ENCODE results near the gene GNL3L.
A peak's percentile ranks its signal among the peaks of the same experiment; 100 is the strongest.
"Not testable (repeated sequence)": the region's sequence is repeated elsewhere in the genome, so short reads cannot be mapped to it uniquely, and the experiment has no call there.

The GNL3L gene, protein sequence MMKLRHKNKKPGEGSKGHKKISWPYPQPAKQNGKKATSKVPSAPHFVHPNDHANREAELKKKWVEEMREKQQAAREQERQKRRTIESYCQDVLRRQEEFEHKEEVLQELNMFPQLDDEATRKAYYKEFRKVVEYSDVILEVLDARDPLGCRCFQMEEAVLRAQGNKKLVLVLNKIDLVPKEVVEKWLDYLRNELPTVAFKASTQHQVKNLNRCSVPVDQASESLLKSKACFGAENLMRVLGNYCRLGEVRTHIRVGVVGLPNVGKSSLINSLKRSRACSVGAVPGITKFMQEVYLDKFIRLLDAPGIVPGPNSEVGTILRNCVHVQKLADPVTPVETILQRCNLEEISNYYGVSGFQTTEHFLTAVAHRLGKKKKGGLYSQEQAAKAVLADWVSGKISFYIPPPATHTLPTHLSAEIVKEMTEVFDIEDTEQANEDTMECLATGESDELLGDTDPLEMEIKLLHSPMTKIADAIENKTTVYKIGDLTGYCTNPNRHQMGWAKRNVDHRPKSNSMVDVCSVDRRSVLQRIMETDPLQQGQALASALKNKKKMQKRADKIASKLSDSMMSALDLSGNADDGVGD

DNA sequence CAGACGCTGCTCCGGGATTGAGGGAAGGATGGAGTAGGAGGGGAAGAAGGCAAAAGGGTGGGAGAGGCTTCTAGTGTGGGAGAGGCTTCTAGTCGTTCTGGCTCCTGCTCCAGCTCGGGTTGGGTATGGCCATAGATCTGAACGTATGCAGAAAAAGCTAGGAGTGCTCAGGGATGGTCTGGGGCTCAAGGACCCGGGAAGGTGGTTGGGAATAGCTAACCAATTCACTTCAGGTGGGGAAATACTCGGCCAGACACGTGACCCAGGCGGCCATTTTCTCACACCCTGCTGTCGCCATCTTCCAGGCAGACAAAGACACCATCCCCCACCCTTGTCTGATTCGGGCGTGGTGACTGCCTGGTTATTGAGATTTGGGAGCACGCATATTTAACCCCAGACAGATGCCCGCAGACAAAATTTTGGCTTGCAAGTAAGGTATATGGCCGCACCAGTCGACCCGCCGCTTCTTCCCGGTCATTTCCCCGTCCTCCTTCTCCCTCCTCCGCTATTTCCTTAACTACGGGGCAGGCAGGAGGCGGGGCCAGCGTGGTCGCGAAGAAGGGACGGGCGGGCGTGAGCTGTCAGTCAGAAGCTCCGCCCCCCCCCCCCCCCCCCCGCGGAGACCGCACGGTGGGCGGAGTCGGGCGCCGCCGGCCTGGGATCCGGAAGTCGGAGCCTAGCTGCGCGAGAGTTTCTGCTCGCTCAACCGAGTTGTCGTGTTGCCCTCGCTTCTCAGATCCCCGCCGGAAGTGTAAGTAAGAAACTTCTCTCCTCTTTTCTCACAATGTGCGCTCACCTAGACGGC, at the start of gene GNL3L:
Gene GNL3L, plus strand, starts transcription at position 668 of the 805 bp plus-strand sequence. CDS start 2,348 bp downstream, outside the sequence.
- Mint-ChIP-seq H3K4me3 (peak within 1 kb of the TSS; percentile 90), H3K27ac (peak within 1 kb of the TSS; percentile 93), H3K36me3 (ENCODE audit: low read depth) (peaks cover 22% of the 10 kb centered on the region), H3K27me3 (ENCODE audit: low read depth) (no peaks in the 10 kb centered on the region), H3K4me1 (ENCODE audit: low read depth) (peaks cover 28% of the 10 kb centered on the region), H3K9me3 (peaks cover 12% of the 10 kb centered on the region)

- no peak overlapping the region for H3K4me3 Mint-ChIP-seq
- H3K9me3 Mint-ChIP-seq: no peaks in the 10 kb centered on the region
- H3K27ac Mint-ChIP-seq: no peak overlapping the region
- no peaks in the 10 kb centered on the region for H3K27me3 Mint-ChIP-seq (ENCODE audit: low read depth)
- no peaks in the 10 kb centered on the region for H3K36me3 Mint-ChIP-seq (ENCODE audit: low read depth)
- no peaks in the 10 kb centered on the region for H3K4me1 Mint-ChIP-seq (ENCODE audit: low read depth)
Observed at GRCh38 chrX:54482839-54483593, 47.0 kb upstream of the GNL3L start.

GRCh38 chrX:54483946-54484345, 46.1 kb upstream of the GNL3L start:
- H3K4me3 Mint-ChIP-seq: no peak overlapping the region
- no peaks in the 10 kb centered on the region for H3K4me1 Mint-ChIP-seq (ENCODE audit: low read depth)
- H3K27ac Mint-ChIP-seq: no peak overlapping the region
- H3K36me3 Mint-ChIP-seq (ENCODE audit: low read depth): no peaks in the 10 kb centered on the region
- no peaks in the 10 kb centered on the region for H3K9me3 Mint-ChIP-seq
- no peaks in the 10 kb centered on the region for H3K27me3 Mint-ChIP-seq (ENCODE audit: low read depth)

DNA sequence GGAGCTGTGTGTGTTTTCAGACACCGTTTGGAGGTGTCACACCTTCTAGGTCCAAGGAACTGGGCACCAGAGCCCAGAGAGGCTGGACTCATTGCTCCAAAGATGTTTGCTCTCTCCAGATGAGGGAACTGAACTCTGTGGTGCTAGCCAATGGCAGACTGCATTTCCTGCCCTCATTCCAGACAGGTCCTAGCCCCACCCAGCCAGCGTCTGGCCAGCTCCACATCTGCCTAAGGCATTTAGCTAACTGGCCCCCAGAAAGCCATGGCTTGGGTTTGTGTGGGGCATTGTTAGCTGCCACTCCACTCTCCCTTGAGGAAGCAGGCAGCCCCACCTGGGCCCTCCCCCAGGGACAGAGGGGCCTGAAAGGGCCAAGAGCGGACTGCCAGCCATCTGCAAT, 45.4 kb upstream of the GNL3L start:
- no peak overlapping the region for H3K4me3 Mint-ChIP-seq
- H3K9me3 Mint-ChIP-seq: no peaks in the 10 kb centered on the region
- H3K36me3 Mint-ChIP-seq (ENCODE audit: low read depth): no peaks in the 10 kb centered on the region
- no peaks in the 10 kb centered on the region for H3K27me3 Mint-ChIP-seq (ENCODE audit: low read depth)
- H3K4me1 Mint-ChIP-seq (ENCODE audit: low read depth): no peaks in the 10 kb centered on the region
- H3K27ac Mint-ChIP-seq: no peak overlapping the region

GRCh38 chrX:54489819-54490218, 40.2 kb upstream of the GNL3L start:
- H3K4me3 Mint-ChIP-seq; H3K36me3 Mint-ChIP-seq (ENCODE audit: low read depth); H3K4me1 Mint-ChIP-seq (ENCODE audit: low read depth); H3K9me3 Mint-ChIP-seq; H3K27ac Mint-ChIP-seq: not testable (repeated sequence)
- peaks cover 18% of the 10 kb centered on the region for H3K27me3 Mint-ChIP-seq (ENCODE audit: low read depth)

DNA sequence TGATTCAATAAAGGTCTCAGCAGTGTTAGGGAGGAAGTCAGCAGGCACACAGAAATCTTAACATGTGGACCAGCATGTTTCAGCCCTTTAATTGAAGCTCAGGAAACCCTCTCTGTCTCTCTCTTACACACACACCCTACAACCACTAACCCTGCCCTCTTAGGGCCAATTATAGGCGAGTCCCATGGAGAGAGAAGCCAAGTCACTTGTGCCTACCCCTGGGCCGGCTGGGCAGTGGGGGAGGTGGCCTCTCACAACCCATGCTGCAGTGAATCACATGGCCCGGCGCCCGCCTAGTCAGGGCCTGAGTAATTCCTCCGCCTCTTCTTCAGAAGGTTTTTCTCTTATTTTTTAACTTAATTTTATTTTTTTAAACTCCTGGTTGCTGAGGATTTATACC, 37.7 kb upstream of the GNL3L start:
- no peaks in the 10 kb centered on the region for H3K9me3 Mint-ChIP-seq
- H3K27me3 Mint-ChIP-seq (ENCODE audit: low read depth): peaks cover 29% of the 10 kb centered on the region
- peaks cover 5% of the 10 kb centered on the region for H3K4me1 Mint-ChIP-seq (ENCODE audit: low read depth)
- no peak overlapping the region for H3K4me3 Mint-ChIP-seq
- no peak overlapping the region for H3K27ac Mint-ChIP-seq
- H3K36me3 Mint-ChIP-seq (ENCODE audit: low read depth): no peaks in the 10 kb centered on the region

DNA sequence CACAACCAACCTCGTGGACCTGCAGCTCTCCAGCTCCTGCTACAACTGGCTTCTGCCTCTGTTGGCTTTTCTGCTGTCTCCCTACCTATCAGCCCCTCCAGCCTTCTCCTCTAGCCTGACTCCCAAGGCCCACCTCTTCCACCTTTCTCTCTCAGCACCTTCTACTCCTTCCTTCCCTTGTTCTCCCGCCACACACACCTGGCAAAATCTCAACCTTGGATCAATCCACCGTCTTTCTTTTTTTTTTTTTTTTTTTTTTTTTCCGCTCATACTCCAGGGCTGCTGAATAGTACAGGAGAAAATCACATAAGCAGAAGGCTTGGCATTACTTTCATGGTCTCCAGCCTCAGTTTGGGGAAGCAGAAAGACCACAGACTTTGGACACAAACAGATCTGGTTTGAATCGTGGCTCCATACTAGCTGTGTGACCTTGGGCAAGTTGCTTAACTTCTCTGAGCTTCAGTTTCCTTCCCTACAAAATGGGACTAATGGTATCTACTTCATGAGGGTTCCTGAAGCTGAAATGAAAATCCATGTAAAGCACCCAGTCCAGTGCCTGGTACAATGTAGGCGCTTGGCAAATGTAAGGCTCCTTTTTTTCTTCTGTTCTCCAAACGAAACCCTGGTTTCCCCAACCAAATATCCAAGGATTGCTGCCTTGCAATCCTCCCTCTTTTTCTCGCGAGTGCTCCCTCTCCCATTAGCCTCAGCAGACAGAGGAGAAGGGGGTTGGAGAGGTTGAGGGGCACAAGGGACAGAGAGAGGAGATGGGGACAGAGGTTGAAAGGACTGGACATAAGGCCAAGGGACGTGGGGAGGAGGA, 35.6 kb upstream of the GNL3L start:
- H3K27me3 Mint-ChIP-seq (ENCODE audit: low read depth): peaks cover 46% of the 10 kb centered on the region
- peak overlapping the region; percentile 31 for H3K4me3 Mint-ChIP-seq
- H3K36me3 Mint-ChIP-seq (ENCODE audit: low read depth): no peaks in the 10 kb centered on the region
- no peak overlapping the region for H3K27ac Mint-ChIP-seq
- H3K4me1 Mint-ChIP-seq (ENCODE audit: low read depth): peaks cover 5% of the 10 kb centered on the region
- H3K9me3 Mint-ChIP-seq: no peaks in the 10 kb centered on the region

DNA sequence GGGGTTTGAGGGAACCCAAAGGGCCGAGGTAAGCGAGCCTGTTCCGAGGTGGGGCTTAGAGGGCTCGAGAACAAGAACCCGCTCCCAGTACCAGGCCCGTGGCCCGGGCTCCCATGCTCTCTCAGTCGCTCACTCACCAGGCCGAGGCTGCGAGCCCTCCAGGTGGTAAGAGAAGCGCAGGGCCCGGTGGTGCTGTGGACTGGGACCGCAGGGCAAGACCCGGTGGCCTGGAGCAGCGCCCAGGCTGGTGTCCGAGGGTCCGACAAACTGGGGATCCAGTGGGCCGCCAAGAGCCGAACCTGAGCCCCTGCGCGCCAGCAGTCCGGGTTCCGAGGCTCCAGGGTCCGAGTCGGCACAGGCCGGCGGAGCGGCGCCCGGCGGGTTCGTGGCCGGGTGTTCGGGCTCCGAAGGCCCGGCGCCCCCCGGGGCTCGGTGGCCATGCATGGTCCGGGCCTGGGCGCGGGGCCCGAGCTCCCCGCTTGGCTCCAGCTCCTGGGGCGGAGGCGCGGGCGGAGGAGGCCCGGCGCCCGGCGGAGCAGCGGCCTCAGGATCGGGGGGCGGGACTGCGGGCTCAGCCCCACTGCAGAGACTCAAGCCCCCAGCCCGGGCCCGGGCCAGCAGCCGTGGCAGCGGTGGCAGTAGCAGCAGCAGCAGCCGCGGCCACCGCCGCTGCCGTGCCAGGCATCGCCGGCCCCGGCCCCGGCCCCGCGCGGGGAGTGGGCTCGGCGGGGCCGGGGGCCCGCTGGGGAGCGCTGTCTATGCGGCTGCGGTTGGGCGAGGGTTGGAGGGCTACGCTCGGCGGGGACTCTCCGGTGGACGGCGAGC, 34.8 kb upstream of the GNL3L start:
- Mint-ChIP-seq H3K27ac (no peak overlapping the region), H3K4me3 (peak overlapping the region; percentile 42), H3K27me3 (ENCODE audit: low read depth) (peaks cover 50% of the 10 kb centered on the region), H3K36me3 (ENCODE audit: low read depth) (no peaks in the 10 kb centered on the region), H3K9me3 (no peaks in the 10 kb centered on the region), H3K4me1 (ENCODE audit: low read depth) (peaks cover 5% of the 10 kb centered on the region)

- Mint-ChIP-seq H3K9me3 (no peaks in the 10 kb centered on the region), H3K4me3 (peak within 1 kb of the TSS; percentile 76), H3K27me3 (ENCODE audit: low read depth) (peaks cover 54% of the 10 kb centered on the region), H3K27ac (no peak within 1 kb of the TSS), H3K4me1 (ENCODE audit: low read depth) (peaks cover 5% of the 10 kb centered on the region), H3K36me3 (ENCODE audit: low read depth) (no peaks in the 10 kb centered on the region)
Observed at GRCh38 chrX:54495814-54496516, 34.1 kb upstream of the GNL3L start, which contains the start of gene FGD1. TSS of gene FGD1 (minus strand) at chrX:54496234. CDS start at chrX:54495432, 802 bp downstream.

DNA sequence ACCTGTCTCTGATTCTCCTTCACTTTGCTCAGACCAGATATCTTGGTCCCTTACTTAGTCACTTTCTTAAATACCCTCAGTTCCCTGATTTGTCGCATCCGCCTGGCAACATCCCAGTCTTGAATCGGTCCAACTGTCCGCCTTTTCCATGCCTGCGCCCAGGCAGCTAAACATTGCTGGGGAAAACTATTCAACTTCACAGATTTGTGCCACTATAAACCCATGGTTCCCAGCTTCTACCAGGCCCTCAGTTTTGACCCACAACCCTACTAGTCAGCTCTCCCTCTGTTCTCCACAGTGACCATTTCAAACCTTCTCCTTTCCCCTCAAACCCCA, 33.5 kb upstream of the GNL3L start:
- H3K9me3 Mint-ChIP-seq: no peaks in the 10 kb centered on the region
- no peak overlapping the region for H3K27ac Mint-ChIP-seq
- peaks cover 54% of the 10 kb centered on the region for H3K27me3 Mint-ChIP-seq (ENCODE audit: low read depth)
- H3K36me3 Mint-ChIP-seq (ENCODE audit: low read depth): no peaks in the 10 kb centered on the region
- peak overlapping the region; percentile 76 for H3K4me3 Mint-ChIP-seq
- H3K4me1 Mint-ChIP-seq (ENCODE audit: low read depth): peaks cover 5% of the 10 kb centered on the region

DNA sequence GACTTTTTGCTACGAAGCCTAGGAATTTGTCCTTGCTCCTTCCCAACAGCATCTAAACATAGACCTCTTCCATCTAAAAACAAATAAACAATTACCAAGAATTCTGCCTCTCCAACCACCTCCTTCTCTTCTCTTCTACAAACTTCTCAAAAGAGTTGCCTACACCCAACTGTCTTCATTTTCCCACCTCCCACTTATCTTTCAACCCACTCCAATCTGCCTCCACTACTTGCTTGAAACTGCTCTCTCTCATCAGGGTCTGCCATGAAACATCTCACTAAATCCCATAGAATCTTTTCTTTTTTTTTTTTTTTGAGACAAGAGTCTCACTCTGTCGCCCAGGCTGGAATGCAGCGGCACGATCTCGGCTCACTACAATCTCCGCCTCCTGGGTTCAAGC, 33.1 kb upstream of the GNL3L start:
- H3K9me3 Mint-ChIP-seq: no peaks in the 10 kb centered on the region
- H3K27ac Mint-ChIP-seq: no peak overlapping the region
- H3K27me3 Mint-ChIP-seq (ENCODE audit: low read depth): peaks cover 54% of the 10 kb centered on the region
- peak overlapping the region; percentile 76 for H3K4me3 Mint-ChIP-seq
- H3K36me3 Mint-ChIP-seq (ENCODE audit: low read depth): no peaks in the 10 kb centered on the region
- peaks cover 5% of the 10 kb centered on the region for H3K4me1 Mint-ChIP-seq (ENCODE audit: low read depth)

DNA sequence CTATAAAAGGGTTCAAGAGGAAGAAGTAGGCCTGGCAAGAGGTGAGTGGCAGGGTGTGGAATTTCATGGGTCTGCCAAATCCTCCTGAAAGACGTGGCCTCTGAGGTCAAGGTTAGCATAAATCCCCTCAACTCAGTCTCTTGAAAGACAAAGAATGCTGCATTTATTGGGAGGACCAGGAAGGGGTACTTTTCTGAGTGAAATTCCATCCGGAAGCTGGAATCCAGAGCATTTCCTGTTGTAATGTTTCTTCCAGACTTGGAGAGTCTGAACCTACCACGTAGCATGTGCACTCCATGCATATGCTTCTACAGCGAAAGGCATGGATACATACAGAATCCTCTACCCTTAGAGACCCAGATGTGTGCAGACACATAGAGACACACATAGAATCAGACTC, 20.6 kb upstream of the GNL3L start:
- no peak overlapping the region for H3K27ac Mint-ChIP-seq
- peaks cover 6% of the 10 kb centered on the region for H3K9me3 Mint-ChIP-seq
- H3K36me3 Mint-ChIP-seq (ENCODE audit: low read depth): no peaks in the 10 kb centered on the region
- H3K4me1 Mint-ChIP-seq (ENCODE audit: low read depth): no peaks in the 10 kb centered on the region
- H3K27me3 Mint-ChIP-seq (ENCODE audit: low read depth): peaks cover 3% of the 10 kb centered on the region
- no peak overlapping the region for H3K4me3 Mint-ChIP-seq
